Tibial nerve (tissue), 4 donors: ENCODE data around the gene CDX1.

Source experiments
- EP300 ChIP-seq, 2 donors: sonication (generic); formaldehyde crosslinking; IDR thresholded peaks; one replicate each; pipeline ENCODE4 v1.6.1; 2017; ENCODE audit warnings: antibody characterized with exemption in 2 of 2, mild to moderate bottlenecking in 1 of 2
- POLR2A ChIP-seq, 2 donors: fragments of 450-650 bp; IDR thresholded peaks; one replicate each; pipeline ENCODE4 v1.6.1; 2017; ENCODE audit warnings: antibody characterized with exemption in 2 of 2, mild to moderate bottlenecking in 2 of 2, moderate library complexity in 2 of 2
- TF ChIP-seq, protein P1 (sequence below), 5 experiments: fragments of 200-600 bp in 3 of 5; fragments of 450-650 bp in 2 of 5; sonication (generic) in 3 of 5; IDR thresholded peaks; one replicate each; pipeline ENCODE4 v1.5.1; 2016 to 2019; ENCODE audit warnings: antibody characterized with exemption in 5 of 5, mild to moderate bottlenecking in 3 of 5, moderate library complexity in 2 of 5

DNA sequence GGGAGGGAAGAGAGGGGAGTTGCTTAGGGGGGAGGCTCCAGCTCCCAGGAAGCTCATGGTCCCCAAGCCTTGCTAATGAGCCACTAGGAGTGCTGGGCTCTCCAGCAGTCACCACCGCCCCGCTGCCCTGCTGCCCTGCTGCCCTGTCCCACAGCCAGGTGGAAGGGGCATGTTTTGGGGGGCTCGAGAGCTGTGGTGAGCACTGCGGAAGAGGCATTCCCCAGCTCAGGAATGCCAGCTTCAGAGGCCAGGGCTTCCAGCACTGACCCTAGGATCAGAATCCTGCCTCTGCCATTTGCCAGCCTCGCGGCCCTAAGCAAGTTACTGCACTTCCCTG lies 40.2 kb downstream of the CDX1 start:
- TF ChIP-seq, protein P1, sequence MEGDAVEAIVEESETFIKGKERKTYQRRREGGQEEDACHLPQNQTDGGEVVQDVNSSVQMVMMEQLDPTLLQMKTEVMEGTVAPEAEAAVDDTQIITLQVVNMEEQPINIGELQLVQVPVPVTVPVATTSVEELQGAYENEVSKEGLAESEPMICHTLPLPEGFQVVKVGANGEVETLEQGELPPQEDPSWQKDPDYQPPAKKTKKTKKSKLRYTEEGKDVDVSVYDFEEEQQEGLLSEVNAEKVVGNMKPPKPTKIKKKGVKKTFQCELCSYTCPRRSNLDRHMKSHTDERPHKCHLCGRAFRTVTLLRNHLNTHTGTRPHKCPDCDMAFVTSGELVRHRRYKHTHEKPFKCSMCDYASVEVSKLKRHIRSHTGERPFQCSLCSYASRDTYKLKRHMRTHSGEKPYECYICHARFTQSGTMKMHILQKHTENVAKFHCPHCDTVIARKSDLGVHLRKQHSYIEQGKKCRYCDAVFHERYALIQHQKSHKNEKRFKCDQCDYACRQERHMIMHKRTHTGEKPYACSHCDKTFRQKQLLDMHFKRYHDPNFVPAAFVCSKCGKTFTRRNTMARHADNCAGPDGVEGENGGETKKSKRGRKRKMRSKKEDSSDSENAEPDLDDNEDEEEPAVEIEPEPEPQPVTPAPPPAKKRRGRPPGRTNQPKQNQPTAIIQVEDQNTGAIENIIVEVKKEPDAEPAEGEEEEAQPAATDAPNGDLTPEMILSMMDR (IDR thresholded peaks at IDR 0.05) = no peak
- no peak for TF ChIP-seq EP300 (IDR thresholded peaks at IDR 0.05)
- TF ChIP-seq POLR2A (IDR thresholded peaks at IDR 0.05) = no peak
